Ishikawa (cell line): ENCODE results near the gene U2AF2.
A peak's percentile ranks its signal among the peaks of the same experiment; 100 is the strongest.

Experiments used
- CEBPB ChIP-seq: IDR thresholded peaks from 2 replicates; pipeline ENCODE4 v1.6.1; 2012
- CREB1 ChIP-seq: IDR thresholded peaks from 2 replicates; pipeline ENCODE4 v1.6.1; 2012; ENCODE audit warnings: low read depth
- EGR1 ChIP-seq: IDR thresholded peaks from 2 replicates; pipeline ENCODE4 v1.6.1; 2012
- EP300 ChIP-seq: IDR thresholded peaks from 2 replicates; pipeline ENCODE4 v1.6.1; 2012; ENCODE audit warnings: borderline replicate concordance
- FOXM1 ChIP-seq: IDR thresholded peaks from 2 replicates; pipeline ENCODE4 v1.6.1; 2012; ENCODE audit warnings: low read depth, borderline replicate concordance
- NFIC ChIP-seq: IDR thresholded peaks from 2 replicates; pipeline ENCODE4 v1.6.1; 2012
- RAD21 ChIP-seq: IDR thresholded peaks from 2 replicates; pipeline ENCODE4 v1.6.1; 2012; ENCODE audit warnings: low read depth
- TAF1 ChIP-seq: IDR thresholded peaks from 2 replicates; pipeline ENCODE4 v1.6.1; 2012; ENCODE audit warnings: low read depth, mild to moderate bottlenecking
- TCF12 ChIP-seq: IDR thresholded peaks from 2 replicates; pipeline ENCODE4 v1.6.1; 2012; ENCODE audit warnings: low read depth
- TEAD4 ChIP-seq: IDR thresholded peaks from 2 replicates; pipeline ENCODE4 v1.6.1; 2012
- YY1 ChIP-seq: IDR thresholded peaks from 2 replicates; pipeline ENCODE4 v1.6.1; 2012; ENCODE audit warnings: low read depth
- ZBTB7A ChIP-seq: IDR thresholded peaks from 2 replicates; pipeline ENCODE4 v1.6.1; 2012; ENCODE audit warnings: low read depth
- TF ChIP-seq, protein P1 (sequence below): IDR thresholded peaks from 2 replicates; pipeline ENCODE4 v1.6.1; 2012
- TF ChIP-seq, protein P2 (sequence below): IDR thresholded peaks from 2 replicates; pipeline ENCODE4 v1.6.1; 2012
- TF ChIP-seq, protein P3 (sequence below): IDR thresholded peaks from 2 replicates; pipeline ENCODE4 v1.6.1; 2012; ENCODE audit warnings: low read depth, mild to moderate bottlenecking

Gene U2AF2

DNA sequence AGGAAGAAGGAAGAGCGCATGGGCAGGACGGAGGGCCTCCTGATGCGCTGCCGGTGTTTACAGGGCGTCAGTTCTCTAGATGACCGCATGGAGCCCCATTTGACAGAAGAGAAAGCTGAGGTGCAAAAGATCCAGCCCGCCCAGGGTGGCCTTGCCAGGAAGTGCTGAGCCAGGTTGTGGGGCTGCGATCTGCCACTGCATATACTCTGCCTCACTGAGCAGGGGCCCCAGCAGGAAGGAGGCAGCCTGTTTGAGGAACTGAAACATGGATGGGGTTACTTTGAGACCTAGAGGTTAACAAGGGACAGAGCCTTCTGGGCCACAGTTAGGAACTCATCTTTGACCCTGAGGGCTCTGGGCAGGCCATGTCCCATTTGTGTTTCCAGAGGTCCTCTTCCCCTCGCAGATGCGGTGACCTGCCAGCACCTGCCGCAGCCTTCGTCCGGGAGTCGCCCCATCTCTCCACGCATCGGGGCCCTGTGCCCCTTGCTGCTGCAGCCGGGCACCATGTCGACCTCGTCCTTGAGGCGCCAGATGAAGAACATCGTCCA lies 23.4 kb downstream of the U2AF2 start:
- TF ChIP-seq, protein P1, sequence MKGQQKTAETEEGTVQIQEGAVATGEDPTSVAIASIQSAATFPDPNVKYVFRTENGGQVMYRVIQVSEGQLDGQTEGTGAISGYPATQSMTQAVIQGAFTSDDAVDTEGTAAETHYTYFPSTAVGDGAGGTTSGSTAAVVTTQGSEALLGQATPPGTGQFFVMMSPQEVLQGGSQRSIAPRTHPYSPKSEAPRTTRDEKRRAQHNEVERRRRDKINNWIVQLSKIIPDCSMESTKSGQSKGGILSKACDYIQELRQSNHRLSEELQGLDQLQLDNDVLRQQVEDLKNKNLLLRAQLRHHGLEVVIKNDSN: no peak
- TF ChIP-seq, protein P2, sequence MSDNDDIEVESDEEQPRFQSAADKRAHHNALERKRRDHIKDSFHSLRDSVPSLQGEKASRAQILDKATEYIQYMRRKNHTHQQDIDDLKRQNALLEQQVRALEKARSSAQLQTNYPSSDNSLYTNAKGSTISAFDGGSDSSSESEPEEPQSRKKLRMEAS: no peak
- TF ChIP-seq TEAD4 (no peak), RAD21 (no peak), EGR1 (no peak), ZBTB7A (no peak), EP300 (no peak), NFIC (no peak), CREB1 (no peak), YY1 (no peak), TCF12 (no peak), FOXM1 (no peak), TAF1 (no peak), CEBPB (no peak)
- TF ChIP-seq, protein P3, sequence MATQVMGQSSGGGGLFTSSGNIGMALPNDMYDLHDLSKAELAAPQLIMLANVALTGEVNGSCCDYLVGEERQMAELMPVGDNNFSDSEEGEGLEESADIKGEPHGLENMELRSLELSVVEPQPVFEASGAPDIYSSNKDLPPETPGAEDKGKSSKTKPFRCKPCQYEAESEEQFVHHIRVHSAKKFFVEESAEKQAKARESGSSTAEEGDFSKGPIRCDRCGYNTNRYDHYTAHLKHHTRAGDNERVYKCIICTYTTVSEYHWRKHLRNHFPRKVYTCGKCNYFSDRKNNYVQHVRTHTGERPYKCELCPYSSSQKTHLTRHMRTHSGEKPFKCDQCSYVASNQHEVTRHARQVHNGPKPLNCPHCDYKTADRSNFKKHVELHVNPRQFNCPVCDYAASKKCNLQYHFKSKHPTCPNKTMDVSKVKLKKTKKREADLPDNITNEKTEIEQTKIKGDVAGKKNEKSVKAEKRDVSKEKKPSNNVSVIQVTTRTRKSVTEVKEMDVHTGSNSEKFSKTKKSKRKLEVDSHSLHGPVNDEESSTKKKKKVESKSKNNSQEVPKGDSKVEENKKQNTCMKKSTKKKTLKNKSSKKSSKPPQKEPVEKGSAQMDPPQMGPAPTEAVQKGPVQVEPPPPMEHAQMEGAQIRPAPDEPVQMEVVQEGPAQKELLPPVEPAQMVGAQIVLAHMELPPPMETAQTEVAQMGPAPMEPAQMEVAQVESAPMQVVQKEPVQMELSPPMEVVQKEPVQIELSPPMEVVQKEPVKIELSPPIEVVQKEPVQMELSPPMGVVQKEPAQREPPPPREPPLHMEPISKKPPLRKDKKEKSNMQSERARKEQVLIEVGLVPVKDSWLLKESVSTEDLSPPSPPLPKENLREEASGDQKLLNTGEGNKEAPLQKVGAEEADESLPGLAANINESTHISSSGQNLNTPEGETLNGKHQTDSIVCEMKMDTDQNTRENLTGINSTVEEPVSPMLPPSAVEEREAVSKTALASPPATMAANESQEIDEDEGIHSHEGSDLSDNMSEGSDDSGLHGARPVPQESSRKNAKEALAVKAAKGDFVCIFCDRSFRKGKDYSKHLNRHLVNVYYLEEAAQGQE: no peak

DNA sequence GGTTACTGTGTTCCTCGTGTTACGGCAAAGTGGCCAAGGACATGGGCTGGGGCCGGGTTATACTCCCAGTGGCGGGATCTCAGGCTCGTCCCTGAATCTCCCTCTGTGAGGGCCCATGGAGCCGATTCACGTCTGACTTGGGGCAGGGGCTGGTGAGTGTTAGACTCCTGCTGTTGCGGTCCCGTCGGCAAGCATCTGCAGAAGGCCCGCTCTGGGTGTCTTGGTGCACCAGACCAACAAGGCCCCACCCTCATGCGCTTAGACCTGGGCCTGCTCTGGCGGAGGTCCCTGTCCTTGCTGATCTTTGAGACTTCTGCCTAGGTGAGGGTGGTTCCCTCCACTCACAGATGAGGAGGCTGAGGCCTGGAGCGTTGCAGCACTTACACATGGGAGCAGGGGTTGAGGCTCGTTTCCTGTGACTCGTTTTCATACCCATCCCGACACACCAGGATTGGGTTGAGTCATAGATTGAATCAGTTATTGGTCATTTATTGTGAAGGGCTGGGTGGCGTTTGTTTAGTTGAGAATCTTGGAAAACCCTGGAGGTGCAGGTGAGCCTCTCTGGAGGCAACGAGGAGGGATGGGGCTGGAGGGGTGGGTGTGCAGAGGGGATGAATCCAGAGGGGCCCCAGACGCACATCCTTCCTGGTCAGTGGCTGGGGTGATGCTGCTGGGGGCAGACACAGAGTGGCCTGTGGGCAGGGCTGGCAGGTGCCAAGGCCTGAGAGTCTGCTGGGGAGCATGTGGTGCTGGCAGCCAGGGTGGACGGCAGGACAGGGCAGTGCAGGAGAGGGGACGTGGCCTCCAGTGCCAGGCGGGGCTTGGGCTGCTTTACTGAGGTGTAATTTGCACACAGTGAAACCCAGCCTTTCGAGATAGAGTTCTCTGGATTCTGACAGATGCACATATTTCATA lies 24.8 kb downstream of the U2AF2 start:
- TF ChIP-seq TEAD4 (no peak), TCF12 (no peak), YY1 (no peak), CEBPB (no peak), RAD21 (no peak), FOXM1 (no peak), EP300 (no peak), NFIC (no peak), CREB1 (no peak), TAF1 (no peak), EGR1 (no peak)
- TF ChIP-seq, protein P3: no peak
- TF ChIP-seq, protein P2: no peak
- TF ChIP-seq, protein P1: no peak

DNA sequence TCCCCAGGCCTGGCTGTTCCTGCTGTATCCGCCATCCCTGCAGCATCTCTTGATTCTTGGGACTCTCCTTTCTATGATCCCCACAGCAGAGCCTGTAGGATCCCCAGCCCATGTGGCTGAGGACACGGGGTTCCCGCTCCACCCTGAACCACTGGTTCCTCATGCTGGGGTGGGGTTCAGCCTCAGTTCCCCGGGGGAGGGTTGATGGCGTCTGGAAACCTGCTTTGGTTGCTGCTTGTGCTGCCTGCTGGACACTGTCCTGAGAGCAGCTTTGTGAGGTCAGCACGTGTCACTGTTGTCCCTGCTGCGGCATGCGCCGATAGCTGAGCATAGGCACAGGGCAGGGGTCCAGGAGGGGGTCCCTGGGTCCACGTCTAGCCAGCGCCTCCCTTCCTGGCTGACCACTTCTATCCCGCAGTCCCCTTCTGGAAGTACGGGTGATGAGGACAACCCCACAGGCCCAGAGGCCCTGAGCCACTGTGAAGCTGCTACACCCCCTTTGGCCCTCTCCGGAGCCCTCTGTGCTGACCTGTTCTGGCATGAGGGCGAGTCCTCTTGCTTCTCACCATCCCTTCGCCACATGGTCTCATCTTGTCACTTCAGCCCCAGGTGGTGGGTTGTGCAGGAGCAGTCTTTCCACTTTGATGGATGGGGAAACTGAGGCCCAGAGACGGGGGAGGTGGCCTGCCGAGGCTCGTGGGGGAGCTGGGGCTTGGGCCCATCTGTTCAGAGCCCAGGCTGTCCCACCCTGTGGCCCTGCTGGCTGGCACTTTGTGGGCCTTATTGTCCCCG lies 25.7 kb downstream of the U2AF2 start:
- no peak for TF ChIP-seq CREB1
- no peak for TF ChIP-seq CEBPB
- TF ChIP-seq NFIC: no peak
- TF ChIP-seq EP300: no peak
- TF ChIP-seq RAD21: no peak
- TF ChIP-seq TCF12: no peak
- TF ChIP-seq YY1: no peak
- TF ChIP-seq FOXM1: no peak
- no peak for TF ChIP-seq EGR1

DNA sequence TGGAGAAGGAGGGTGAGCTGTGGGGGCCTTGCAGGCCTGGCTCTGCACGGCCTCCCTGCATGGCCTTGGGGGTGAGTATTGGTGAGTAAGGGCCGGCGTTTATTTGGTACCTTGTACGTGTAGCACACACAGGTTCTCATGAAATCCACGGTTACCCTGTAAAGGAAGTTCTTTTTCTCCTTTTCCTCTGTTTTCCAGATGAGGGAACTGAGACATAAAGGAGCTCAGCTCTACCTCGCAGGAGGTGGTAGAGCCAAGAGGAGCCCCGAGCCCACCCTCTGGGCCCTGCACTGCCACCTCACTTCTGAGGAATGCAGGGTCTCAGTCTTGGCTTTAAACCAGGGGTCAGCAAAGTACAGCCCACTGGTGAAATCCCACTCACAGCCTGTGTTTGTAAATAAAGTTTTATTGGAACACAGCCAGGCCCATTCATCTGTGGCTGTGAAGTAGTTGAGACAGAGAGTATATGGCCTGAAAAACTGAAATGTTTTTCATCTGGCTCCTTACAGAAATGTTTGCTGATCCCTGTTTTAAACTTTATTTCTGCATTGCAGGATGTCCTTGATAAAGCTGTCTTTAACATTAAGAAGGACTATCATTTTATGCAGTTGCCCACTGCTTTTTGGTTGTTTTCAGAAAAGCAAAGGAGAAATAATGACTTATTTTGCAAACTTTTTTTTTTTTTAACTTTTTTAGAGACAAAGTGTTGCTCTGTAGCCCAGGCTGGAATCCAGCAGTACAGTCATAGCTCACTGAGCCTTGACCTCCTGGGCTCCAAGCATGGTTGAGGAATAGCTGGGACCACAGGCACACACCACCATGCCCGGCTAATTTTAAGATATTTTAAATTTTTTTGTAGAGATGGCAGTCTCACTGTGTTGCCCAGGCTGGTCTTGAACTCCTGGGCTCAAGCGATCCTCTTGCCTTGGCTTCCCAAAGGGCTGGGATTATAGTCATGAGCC lies 26.6 kb downstream of the U2AF2 start:
- TF ChIP-seq NFIC: 0 out of 2 replicates have a peak, but pooled peaks have one; percentile 6
- TF ChIP-seq TEAD4: no peak
- TF ChIP-seq CEBPB: no peak
- TF ChIP-seq RAD21: no peak
